HG02588 (cell line): ENCODE data around the gene CRYBA1.
"Not testable (repeated sequence)": the region's sequence is repeated elsewhere in the genome, so short reads cannot be mapped to it uniquely, and the experiment has no call there.

Source experiments
- ATAC-seq: cut with Tn5 transposase; IDR thresholded peaks from one replicate; pipeline ENCODE4 v1.9.1; 2021; ENCODE audit warnings: mild to moderate bottlenecking, moderate library complexity; ENCODE audit not compliant: unreplicated experiment

Gene CRYBA1

GRCh38 chr17:29237476-29238132 lies 9.1 kb upstream of the CRYBA1 start:
- ATAC-seq, result no peak

GRCh38 chr17:29238133-29238850 lies 8.4 kb upstream of the CRYBA1 start:
- no peak for ATAC-seq

GRCh38 chr17:29240477-29240876 lies 6.2 kb upstream of the CRYBA1 start:
- ATAC-seq, result no peak

DNA sequence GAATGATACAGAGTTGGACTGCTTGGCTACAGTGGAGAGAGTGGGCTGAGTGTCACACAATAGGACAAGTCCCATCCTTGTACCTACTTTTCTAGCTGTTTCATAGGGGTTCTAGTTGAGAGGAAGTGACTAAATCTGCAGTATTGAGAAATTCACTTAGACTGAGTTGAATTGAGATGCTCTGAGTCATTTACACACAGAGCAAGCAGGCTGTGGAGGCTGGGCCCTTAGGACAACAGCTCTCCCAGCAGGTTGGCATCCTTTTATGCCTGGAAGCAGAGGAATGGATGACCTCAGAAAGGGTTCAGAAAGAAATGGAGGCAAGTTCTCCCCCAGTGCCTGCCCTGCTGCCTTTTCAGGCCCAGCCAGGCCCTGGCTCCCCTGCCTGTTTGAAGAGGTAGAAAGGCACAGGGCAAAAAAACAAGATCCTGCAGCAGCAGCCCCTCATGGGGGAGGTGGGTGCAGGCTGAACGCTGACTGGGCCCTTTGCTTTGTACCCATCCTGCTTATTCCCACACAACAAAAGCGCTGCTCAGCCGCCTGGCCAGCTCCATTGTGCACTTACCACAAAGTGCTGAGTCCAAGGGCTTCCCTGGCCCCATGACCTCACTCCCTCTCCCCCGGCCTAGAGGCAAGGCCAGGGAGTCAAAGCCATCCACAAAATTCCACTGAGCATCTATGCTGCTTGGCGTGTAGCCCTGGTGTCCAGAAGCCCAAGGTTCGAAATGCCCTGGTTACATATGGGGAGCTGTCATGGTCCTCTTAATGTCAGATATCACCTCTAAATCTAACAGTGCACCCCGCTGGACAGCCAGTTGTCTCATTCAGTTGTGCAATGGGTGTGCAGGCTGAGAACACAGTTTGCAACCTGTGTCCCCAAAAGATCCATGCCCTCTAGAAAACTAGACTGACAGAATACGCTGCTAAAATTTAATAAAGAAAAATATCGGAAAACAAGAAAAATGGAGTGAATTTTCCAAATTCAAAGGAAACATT lies 5.4 kb upstream of the CRYBA1 start:
- no peak for ATAC-seq

DNA sequence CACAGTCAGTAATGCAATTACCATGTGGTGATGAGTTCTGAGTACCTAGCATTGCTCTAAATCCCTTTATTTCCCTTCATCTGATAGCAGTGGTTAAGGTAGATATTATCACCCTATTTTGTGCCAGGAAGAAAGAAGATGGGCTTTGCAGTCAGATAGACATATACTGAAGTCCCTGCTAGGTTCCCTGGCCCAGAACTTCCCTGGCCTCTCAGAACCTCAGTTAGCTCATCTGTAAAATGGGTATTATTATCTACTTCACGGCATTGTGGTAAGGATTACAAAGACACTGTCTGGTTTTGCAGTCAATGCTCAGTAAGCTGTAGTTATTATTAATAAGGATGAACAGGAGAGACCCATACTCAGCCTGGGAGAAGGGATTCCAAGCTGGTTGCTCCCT lies 4.6 kb upstream of the CRYBA1 start:
- ATAC-seq, result no peak

GRCh38 chr17:29242790-29243189 lies 3.9 kb upstream of the CRYBA1 start:
- ATAC-seq, result no peak

DNA sequence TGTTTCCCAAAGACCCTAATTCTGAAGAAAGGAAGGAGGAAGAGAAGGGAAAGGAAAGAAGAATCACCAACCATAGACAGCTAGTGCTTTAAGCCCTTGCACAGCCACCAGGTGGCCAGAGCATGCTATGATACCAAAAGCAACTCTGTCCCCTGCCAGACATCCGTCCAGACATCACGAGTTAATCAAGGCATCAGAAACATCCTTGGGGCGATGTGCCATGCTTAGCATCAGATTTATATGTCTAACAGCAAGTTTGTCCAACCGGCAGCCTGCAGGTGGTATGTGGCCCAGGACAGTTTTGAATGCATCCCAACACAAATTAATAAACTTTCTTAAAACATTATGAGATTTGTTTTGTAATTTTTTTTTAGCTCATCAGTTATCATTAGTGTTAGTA lies 2.9 kb upstream of the CRYBA1 start:
- no peak for ATAC-seq

DNA sequence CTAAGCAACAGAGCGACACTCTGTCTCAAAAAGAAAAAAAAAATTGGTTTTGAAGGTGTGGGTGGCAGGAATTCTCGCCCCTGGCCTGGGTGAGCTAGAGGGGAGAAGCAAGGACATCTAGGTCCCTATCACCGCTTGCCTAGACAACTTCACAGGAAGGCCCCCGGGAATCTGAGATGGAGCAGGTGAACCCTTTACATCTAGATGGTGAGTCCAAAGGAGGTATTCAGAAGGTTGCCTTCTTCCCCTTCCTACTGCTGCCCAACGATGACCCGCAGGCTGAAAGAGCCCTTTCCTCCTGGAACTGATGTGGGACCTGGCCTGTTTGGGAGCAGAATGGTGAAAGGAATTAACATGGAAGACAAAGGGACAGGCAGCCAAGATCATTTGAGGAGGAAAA lies 1.3 kb upstream of the CRYBA1 start:
- no peak for ATAC-seq

- ATAC-seq, result no peak
Observed at GRCh38 chr17:29247219-29247618, 560 bp downstream of the CRYBA1 start.

GRCh38 chr17:29248845-29249244 lies 2.2 kb downstream of the CRYBA1 start:
- no peak for ATAC-seq

- ATAC-seq, result no peak
Observed at GRCh38 chr17:29250666-29251065, 4.0 kb downstream of the CRYBA1 start.

GRCh38 chr17:29251184-29251583 lies 4.5 kb downstream of the CRYBA1 start:
- no peak for ATAC-seq

DNA sequence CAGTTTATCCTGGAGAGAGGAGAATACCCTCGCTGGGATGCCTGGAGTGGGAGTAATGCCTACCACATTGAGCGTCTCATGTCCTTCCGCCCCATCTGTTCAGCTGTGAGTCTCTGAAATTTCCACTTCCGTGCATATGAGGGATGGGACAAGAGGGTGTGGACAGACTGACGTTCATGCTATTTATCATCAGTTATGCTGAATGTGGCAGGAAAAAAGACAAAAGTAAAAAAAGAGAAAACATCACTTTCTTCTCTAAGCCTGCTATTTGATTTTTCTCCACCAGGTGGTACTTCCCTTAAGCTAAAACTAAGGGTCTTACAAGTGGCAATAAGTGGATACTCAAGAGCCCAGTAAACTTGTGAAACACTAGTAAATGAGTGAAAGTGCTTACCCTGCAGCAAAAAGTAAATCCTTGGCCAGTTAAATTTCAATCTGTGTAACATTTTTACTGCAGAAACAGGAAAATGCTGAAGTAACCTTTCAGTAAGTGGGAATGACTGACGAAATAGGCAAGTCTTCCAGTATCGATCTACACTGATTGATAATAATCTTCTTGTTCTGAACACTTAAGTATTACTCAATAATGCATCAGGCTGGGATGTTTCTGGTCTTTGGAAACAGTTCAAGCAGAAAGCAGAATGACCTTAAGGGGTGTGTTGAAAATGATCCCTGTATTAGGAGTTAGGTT lies 5.6 kb downstream of the CRYBA1 start:
- no peak for ATAC-seq

- no peak for ATAC-seq
Observed at GRCh38 chr17:29253037-29253436, 6.4 kb downstream of the CRYBA1 start.

GRCh38 chr17:29255926-29256522 lies 9.4 kb downstream of the CRYBA1 start:
- no peak for ATAC-seq

GRCh38 chr17:29256735-29257466 lies 10.2 kb downstream of the CRYBA1 start:
- ATAC-seq, result no peak

DNA sequence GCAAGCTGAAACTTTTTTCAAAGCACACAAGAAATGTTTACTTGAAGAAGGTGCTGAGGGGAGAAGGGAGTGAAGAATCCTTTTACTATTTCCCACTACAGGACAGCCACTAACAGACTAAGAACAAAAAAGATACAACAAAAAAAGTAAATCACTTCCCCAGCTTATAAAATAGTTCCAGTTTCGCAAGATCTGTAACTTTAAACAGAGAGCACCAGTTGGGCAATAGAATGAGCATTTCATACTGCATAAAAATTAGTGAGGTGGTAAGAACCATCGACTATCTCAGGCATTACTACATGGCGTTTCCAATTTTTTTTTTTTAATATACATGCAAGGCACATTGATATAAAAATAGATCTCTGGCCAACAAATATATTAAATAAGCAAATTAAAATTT lies 11.1 kb downstream of the CRYBA1 start:
- ATAC-seq, result no peak

DNA sequence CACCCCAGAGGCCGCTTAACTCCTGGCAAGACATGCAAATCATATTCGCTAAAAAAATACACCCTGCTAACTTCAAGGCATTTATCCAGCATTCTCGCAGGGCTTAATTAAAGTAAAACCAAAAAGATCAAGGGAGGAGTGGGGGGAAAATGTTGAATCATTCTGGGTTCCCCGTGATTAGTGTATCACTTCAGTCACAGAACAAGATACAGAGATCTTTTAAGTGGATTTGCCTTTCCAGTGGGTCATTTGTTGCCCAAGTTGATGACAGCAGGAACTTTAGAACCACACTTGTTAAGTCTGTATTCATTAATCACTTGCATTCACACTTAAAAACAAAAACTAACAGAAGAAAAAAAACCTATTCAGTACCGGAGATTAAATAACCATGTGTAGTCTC lies 17.3 kb downstream of the CRYBA1 start:
- no peak for ATAC-seq

- not testable (repeated sequence) for ATAC-seq
Observed at GRCh38 chr17:29271980-29272379, 25.3 kb downstream of the CRYBA1 start.

- ATAC-seq, result no peak
Observed at GRCh38 chr17:29273924-29274323, 27.3 kb downstream of the CRYBA1 start.
